Endothelial cell of umbilical vein (primary cell): ENCODE results near the gene ATP6V1B1. TPM values are rescaled to one million over a fixed set of nuclear protein-coding genes. Genes with fewer than 3 reads are reported as not detected.

Experiments
- BruUV-seq: library from RNA; stranded (reverse); fragments of 400-500 nt; replicated peaks from 2 replicates; lab custom pipeline; 2021; lab: Mats Ljungman, UMichigan
- CTCF ChIA-PET: fragments of 300-600, 350-600 bp; sonication (Branson Sonifier 250); formaldehyde crosslinking; loops from one replicate; lab custom pipeline; 2021; ENCODE audit warnings: antibody characterized with exemption, inconsistent platforms; lab: Charles Lee
- POLR2A ChIA-PET: fragments of 300-600, 350-600 bp; sonication (Branson Sonifier 250); formaldehyde crosslinking; loops from one replicate; lab custom pipeline; 2021; ENCODE audit warnings: antibody characterized with exemption, inconsistent platforms; lab: Charles Lee
- DNase-seq: peaks from one replicate; pipeline ENCODE4 v3.0.0-alpha.2; 2011; ENCODE audit warnings: low read depth, low spot score
- FAIRE-seq: peaks from 2 replicates; lab custom pipeline; 2011; peaks lifted over from hg19 to GRCh38; lab: Jason Lieb, UNC
- H2AFZ ChIP-seq: 2 replicates; pipeline ENCODE4 v1.6.0; 2012; ENCODE audit warnings: low read depth, low read length, control low read depth, inconsistent platforms
- H3K27ac ChIP-seq: 2 replicates; pipeline ENCODE4 v1.5.1; 2011; ENCODE audit warnings: low read depth, mild to moderate bottlenecking, control low read depth, low read length, moderate library complexity; ENCODE audit not compliant: insufficient read depth
- H3K27me3 ChIP-seq, 2 experiments: 2 replicates each; pipeline versions ENCODE4 v1.6.0 to v1.6.1; 2011; ENCODE audit warnings: low read length in 2 of 2, mixed read lengths in 1 of 2; ENCODE audit not compliant: control insufficient read depth in 2 of 2, insufficient read depth in 2 of 2
- H3K36me3 ChIP-seq, 2 experiments: 2 replicates in 1 of 2; 3 replicates in 1 of 2; pipeline ENCODE4 v1.5.1; 2011; ENCODE audit warnings: low read length in 2 of 2, mild to moderate bottlenecking in 1 of 2, moderate library complexity in 1 of 2; ENCODE audit not compliant: control insufficient read depth in 2 of 2, insufficient read depth in 2 of 2; ENCODE audit errors: extremely low read depth in 1 of 2
- H3K4me1 ChIP-seq: 3 replicates; pipeline ENCODE4 v1.5.1; 2011; ENCODE audit warnings: mild to moderate bottlenecking, low read length; ENCODE audit not compliant: control insufficient read depth, insufficient read depth; ENCODE audit errors: extremely low read depth
- H3K4me2 ChIP-seq: 2 replicates; pipeline ENCODE4 v1.6.1; 2011; ENCODE audit warnings: low read length, control low read depth, mixed read lengths; ENCODE audit not compliant: insufficient read depth
- H3K4me3 ChIP-seq, 3 experiments: fragments of 200-600 bp in 1 of 3; sonication (generic), shearing (Covaris generic) in 1 of 3; replicated peaks in 1 of 3; 2 replicates each; pipeline ENCODE4 v1.5.1; 2011 to 2016; ENCODE audit warnings: control low read depth in 3 of 3, low read length in 3 of 3, mild to moderate bottlenecking in 2 of 3, inconsistent platforms in 1 of 3, low read depth in 1 of 3, moderate library complexity in 1 of 3; ENCODE audit not compliant: insufficient read depth in 1 of 3
- H3K79me2 ChIP-seq: 2 replicates; pipeline ENCODE4 v1.6.0; 2012; ENCODE audit warnings: low read length, inconsistent platforms; ENCODE audit not compliant: control insufficient read depth, insufficient read depth
- H3K9ac ChIP-seq: replicated peaks from 2 replicates; pipeline ENCODE3; 2011; ENCODE audit warnings: low read length, control low read depth; ENCODE audit not compliant: insufficient read depth; ENCODE audit errors: extremely low read depth
- H3K9me1 ChIP-seq: replicated peaks from 3 replicates; pipeline ENCODE4 v1.6.0; 2011; ENCODE audit warnings: mild to moderate bottlenecking, low read length; ENCODE audit not compliant: control insufficient read depth, insufficient read depth; ENCODE audit errors: extremely low read depth
- H3K9me3 ChIP-seq: replicated peaks from 2 replicates; pipeline ENCODE4 v1.5.1; 2012; ENCODE audit warnings: low read length, inconsistent platforms; ENCODE audit not compliant: control insufficient read depth, insufficient read depth
- H4K20me1 ChIP-seq: replicated peaks from 2 replicates; pipeline ENCODE3; 2011; ENCODE audit warnings: mild to moderate bottlenecking, low read length; ENCODE audit not compliant: control insufficient read depth, insufficient read depth; ENCODE audit errors: extremely low read depth
- EZH2 ChIP-seq: IDR thresholded peaks from 2 replicates; pipeline ENCODE4 v1.6.1; 2012; ENCODE audit warnings: borderline replicate concordance, low read depth, mild to moderate bottlenecking, moderate library complexity, low read length, inconsistent platforms; ENCODE audit not compliant: severe bottlenecking
- FOS ChIP-seq: IDR thresholded peaks from 2 replicates; pipeline ENCODE4 v1.6.1; 2011; ENCODE audit warnings: mild to moderate bottlenecking, low read length, moderate library complexity, borderline replicate concordance; ENCODE audit not compliant: insufficient read depth
- GATA2 ChIP-seq: IDR thresholded peaks from 2 replicates; pipeline ENCODE4 v1.7.0; 2011; ENCODE audit warnings: low read depth, mild to moderate bottlenecking, moderate library complexity, mixed read lengths, low read length; ENCODE audit not compliant: insufficient read length, insufficient read depth
- JUN ChIP-seq: IDR thresholded peaks from 2 replicates; pipeline ENCODE4 v1.6.1; 2011; ENCODE audit warnings: borderline replicate concordance, low read depth; ENCODE audit not compliant: insufficient read length, insufficient read depth
- MYC ChIP-seq: IDR thresholded peaks from one replicate; pipeline ENCODE4 v1.6.1; 2011; ENCODE audit warnings: mild to moderate bottlenecking, low read depth, low read length
- POLR2A ChIP-seq: IDR thresholded peaks from 2 replicates; pipeline ENCODE4 v1.6.1; 2012; ENCODE audit warnings: low read depth, mild to moderate bottlenecking, control low read depth, low read length
- POLR2AphosphoS5 ChIP-seq: IDR thresholded peaks from 2 replicates; pipeline ENCODE4 v1.6.1; 2012; ENCODE audit warnings: low read depth, mild to moderate bottlenecking, control low read depth, low read length, moderate library complexity; ENCODE audit not compliant: insufficient read depth
- dilution Hi-C: fragments of 300-500 bp; cut with MboI; formaldehyde crosslinking; loops from one replicate; pipeline ENCODE4 v1.15.0; 2019; ENCODE audit warnings: low sequenced_read_pairs; ENCODE audit not compliant: extremely low pct_ligation_motif_present
- intact Hi-C: fragments of 100-400 bp; cut with micrococcal nuclease; formaldehyde crosslinking; loops from one replicate; pipeline ENCODE4 v1.10.0; 2022
- polyA plus RNA-seq, 4 experiments: library from polyadenylated mRNA; depleted of rRNA in 3 of 4; stranded (reverse) in 3 of 4; unstranded in 1 of 4; fragments of >200 nt; gene quantifications; 2 replicates each; pipeline versions ENCODE4 v1.2.1 to v1.2.3, GENCODE V29; 2011 to 2012; ENCODE audit warnings: missing spikeins in 1 of 4
- total RNA-seq: library from RNA; stranded (reverse); gene quantifications from 2 replicates; pipeline ENCODE4 v1.2.3, GENCODE V29; 2021
- TF ChIP-seq, protein P1 (sequence below), 2 donors: IDR thresholded peaks; 1 replicate in 1 of 2; 2 replicates in 1 of 2; pipeline ENCODE4 v1.5.1; 2011; ENCODE audit warnings: low read length in 2 of 2, mild to moderate bottlenecking in 2 of 2, moderate library complexity in 2 of 2, control low read depth in 1 of 2, inconsistent platforms in 1 of 2, low read depth in 1 of 2; ENCODE audit not compliant: insufficient read depth in 1 of 2; ENCODE audit errors: extremely low read depth in 1 of 2
- TF ChIP-seq, protein P2 (sequence below): IDR thresholded peaks from 2 replicates; pipeline ENCODE4 v1.6.1; 2011; ENCODE audit not compliant: insufficient read depth, insufficient read length

ATP6V1B1 gene
- total and polyA plus RNA-seq, 2 donors (not counting 3 experiments of a cell fraction or from before 2014, with no cell fraction given): 0.77 TPM; not detected in 1

DNA sequence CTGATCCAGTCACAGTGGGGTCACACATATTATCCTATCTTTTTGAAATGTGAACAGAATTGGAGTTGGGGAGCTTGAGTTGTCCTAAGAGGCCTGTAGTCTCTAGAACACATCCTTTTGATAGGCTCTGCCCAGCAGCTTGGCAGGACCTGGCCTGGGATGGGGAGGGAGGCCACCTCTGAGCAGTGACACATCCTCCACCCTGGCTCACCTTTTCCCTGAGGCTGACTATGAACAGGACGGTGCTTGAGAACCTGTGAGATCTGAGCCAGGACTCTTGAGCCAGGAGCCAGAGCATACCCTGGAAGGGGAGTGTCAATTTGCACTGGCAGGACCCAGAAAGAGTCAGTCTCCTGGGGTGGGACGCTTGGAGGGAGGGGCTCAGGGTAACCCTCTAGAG, 17.7 kb upstream of the ATP6V1B1 start:
- CTCF ChIA-PET: interaction anchor here (0.9 to 4.1 kb wide), 6 partner anchors 22 to 150 kb away, joined by 3 to 20 read pairs (median 4); partner anchors contain the start of gene ADD2
- no peak overlapping the region for H3K4me2 ChIP-seq
- dilution Hi-C loops: no loop called here
- DNase-seq (no peak), FAIRE-seq (no peak)
- H3K9me1 ChIP-seq: no peaks in the 10 kb centered on the region
- H3K36me3 ChIP-seq: no peaks in the 10 kb centered on the region
- H4K20me1 ChIP-seq: no peaks in the 10 kb centered on the region
- no peaks in the 10 kb centered on the region for H3K79me2 ChIP-seq
- H3K27me3 ChIP-seq: peaks cover 8 to 11% of the 10 kb centered on the region in 2 experiments
- H3K27ac ChIP-seq: no peak overlapping the region
- no peaks in the 10 kb centered on the region for H3K9me3 ChIP-seq
- intact Hi-C loops: no loop called here
- peaks cover 16% of the 10 kb centered on the region for H3K4me1 ChIP-seq
- BruUV-seq: no TSS peak
- TF ChIP-seq POLR2A (no peak), GATA2 (no peak), EZH2 (no peak), JUN (no peak), FOS (no peak), POLR2AphosphoS5 (no peak), MYC (no peak)
- TF ChIP-seq, protein P1, sequence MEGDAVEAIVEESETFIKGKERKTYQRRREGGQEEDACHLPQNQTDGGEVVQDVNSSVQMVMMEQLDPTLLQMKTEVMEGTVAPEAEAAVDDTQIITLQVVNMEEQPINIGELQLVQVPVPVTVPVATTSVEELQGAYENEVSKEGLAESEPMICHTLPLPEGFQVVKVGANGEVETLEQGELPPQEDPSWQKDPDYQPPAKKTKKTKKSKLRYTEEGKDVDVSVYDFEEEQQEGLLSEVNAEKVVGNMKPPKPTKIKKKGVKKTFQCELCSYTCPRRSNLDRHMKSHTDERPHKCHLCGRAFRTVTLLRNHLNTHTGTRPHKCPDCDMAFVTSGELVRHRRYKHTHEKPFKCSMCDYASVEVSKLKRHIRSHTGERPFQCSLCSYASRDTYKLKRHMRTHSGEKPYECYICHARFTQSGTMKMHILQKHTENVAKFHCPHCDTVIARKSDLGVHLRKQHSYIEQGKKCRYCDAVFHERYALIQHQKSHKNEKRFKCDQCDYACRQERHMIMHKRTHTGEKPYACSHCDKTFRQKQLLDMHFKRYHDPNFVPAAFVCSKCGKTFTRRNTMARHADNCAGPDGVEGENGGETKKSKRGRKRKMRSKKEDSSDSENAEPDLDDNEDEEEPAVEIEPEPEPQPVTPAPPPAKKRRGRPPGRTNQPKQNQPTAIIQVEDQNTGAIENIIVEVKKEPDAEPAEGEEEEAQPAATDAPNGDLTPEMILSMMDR (IDR thresholded peaks at IDR 0.05; ENCODE audit: extremely low read depth in 1 of 2, insufficient read depth in 1 of 2, low read depth in 1 of 2, low read length in 2 of 2): no peak
- TF ChIP-seq, protein P2, sequence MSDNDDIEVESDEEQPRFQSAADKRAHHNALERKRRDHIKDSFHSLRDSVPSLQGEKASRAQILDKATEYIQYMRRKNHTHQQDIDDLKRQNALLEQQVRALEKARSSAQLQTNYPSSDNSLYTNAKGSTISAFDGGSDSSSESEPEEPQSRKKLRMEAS: no peak
- no peak overlapping the region for H3K9ac ChIP-seq
- H3K4me3 ChIP-seq: no peak overlapping the region
- no peak overlapping the region for H2AFZ ChIP-seq
- POLR2A ChIA-PET: no interaction called here
